ENCODE measurements around the gene LRRN3.

The LRRN3 gene

DNA sequence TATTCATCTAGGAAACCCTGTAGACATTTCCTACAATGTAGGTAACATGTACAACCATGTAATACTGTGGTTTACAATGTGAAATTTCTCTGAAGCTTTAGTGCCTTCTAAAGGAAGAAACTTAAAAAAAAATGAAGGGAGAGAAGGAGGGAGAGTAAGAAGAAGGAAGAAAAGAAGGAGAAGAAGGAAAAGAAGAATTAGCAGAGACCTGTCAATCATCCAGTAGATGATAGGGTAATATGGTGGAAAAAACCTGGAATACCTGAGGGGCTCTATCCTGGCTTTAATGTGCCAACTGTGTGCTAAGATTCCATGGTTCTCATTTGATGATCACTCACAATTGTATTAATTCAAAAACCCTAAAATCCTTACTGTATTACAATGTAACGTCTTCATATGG is 2.6 kb upstream of the LRRN3 start:
- Histone ChIP-seq H3K4me1 (ENCODE audit: low read depth, poor library complexity, severe bottlenecking) (peaks cover 65% of the 10 kb centered on the region), H2AFZ (ENCODE audit: low read depth) (no peak overlapping the region), H3K36me3 (ENCODE audit: insufficient read depth) (no peaks in the 10 kb centered on the region), H4K20me1 (ENCODE audit: insufficient read depth) (no peaks in the 10 kb centered on the region), H3K27ac (no peak overlapping the region), H3K79me2 (ENCODE audit: insufficient read depth, low read depth) (no peaks in the 10 kb centered on the region), H3K4me3 (IDR thresholded peaks at IDR 0.05; ENCODE audit: insufficient read depth, low read depth, low read length) (no peak overlapping the region), H3K9ac (no peak overlapping the region), H3K27me3 (ENCODE audit: insufficient read depth, low read depth) (no peaks in the 10 kb centered on the region), H3K4me2 (no peak overlapping the region)
- TF ChIP-seq, protein P1, sequence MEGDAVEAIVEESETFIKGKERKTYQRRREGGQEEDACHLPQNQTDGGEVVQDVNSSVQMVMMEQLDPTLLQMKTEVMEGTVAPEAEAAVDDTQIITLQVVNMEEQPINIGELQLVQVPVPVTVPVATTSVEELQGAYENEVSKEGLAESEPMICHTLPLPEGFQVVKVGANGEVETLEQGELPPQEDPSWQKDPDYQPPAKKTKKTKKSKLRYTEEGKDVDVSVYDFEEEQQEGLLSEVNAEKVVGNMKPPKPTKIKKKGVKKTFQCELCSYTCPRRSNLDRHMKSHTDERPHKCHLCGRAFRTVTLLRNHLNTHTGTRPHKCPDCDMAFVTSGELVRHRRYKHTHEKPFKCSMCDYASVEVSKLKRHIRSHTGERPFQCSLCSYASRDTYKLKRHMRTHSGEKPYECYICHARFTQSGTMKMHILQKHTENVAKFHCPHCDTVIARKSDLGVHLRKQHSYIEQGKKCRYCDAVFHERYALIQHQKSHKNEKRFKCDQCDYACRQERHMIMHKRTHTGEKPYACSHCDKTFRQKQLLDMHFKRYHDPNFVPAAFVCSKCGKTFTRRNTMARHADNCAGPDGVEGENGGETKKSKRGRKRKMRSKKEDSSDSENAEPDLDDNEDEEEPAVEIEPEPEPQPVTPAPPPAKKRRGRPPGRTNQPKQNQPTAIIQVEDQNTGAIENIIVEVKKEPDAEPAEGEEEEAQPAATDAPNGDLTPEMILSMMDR (conservative IDR thresholded peaks at IDR 0.05; ENCODE audit: low read depth, low read length) = no peak

DNA sequence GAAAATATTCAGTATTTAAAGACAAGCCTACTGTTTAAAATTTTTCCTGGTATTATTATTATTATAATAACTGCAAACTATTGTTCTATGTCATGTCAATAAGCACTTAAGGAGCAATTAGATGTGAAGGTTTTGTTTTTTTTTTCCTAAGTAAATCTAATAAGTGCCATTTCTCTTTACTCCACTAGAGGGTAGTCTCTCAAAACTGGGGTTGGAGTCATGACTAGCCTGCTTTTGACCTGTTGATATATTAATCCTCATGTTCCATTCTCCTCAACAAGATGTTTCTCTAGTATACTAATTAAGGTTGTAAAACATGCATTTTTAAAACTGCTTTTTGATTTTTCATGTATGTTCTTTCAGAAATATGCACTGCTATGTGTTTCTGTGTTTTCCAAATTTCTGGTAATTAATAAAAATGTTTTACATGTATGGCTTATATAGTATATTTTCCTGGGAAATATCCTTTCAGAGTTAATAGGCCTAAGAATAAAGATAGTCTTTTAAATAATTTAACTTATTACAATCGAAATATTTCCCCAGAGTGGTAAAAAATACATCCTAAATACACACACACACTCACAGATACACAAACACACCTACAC is 1.0 kb upstream of the LRRN3 start:
- no peak overlapping the region for H3K4me3 ChIP-seq (IDR thresholded peaks at IDR 0.05; ENCODE audit: insufficient read depth, low read depth, low read length)
- no peaks in the 10 kb centered on the region for H3K79me2 ChIP-seq (ENCODE audit: insufficient read depth, low read depth)
- TF ChIP-seq, protein P1 (conservative IDR thresholded peaks at IDR 0.05; ENCODE audit: low read depth, low read length) = peak; percentile 84
- no peak overlapping the region for H2AFZ ChIP-seq (ENCODE audit: low read depth)
- H3K36me3 ChIP-seq (ENCODE audit: insufficient read depth) = no peaks in the 10 kb centered on the region
- H3K4me1 ChIP-seq (ENCODE audit: low read depth, poor library complexity, severe bottlenecking) = peaks cover 67% of the 10 kb centered on the region
- H4K20me1 ChIP-seq (ENCODE audit: insufficient read depth) = no peaks in the 10 kb centered on the region
- no peak overlapping the region for H3K9ac ChIP-seq
- H3K27ac ChIP-seq = no peak overlapping the region
- peak overlapping the region; percentile 21; the same call in 1 of the 2 replicates for H3K4me2 ChIP-seq
- no peaks in the 10 kb centered on the region for H3K27me3 ChIP-seq (ENCODE audit: insufficient read depth, low read depth)

DNA sequence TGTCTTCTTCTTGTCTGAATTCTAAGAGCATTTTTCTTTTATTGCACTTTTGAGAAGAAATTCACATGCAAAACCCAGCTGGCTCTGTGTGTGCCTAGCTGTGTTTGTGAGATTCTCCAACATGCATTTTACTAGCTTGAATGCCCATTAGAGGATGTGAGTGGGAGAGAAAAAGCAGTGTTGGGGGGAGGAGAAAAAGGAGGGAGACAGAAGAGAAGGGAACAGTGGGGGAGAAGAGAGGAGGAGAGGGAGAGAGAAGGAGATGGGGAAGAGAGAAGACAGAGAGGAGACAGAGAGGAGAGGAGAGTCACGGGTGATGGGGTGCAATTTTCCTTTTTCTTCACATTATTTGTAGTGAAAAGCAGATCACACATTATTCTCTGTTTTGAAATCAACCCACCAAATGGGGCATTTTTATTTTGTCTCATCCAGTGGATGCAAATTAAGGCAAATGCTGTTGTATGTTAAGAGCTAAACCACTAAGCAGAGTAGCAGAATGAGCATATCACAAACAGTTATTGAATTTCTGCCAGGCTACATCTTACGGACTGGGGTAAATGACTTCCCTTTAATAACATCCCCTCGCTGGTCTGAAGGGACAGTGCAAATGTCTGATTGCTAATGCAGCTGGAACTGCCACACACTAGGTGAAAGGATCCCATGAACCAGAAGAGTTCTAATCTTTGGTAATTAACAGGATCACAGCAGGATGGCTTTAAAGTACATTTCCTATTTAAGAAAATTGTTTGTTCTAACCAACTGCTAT is 849 bp downstream of the LRRN3 start:
- peak overlapping the region; percentile 46; the same call in 1 of the 2 replicates for H3K27ac ChIP-seq
- H3K4me1 ChIP-seq (ENCODE audit: low read depth, poor library complexity, severe bottlenecking) = peaks cover 65% of the 10 kb centered on the region
- TF ChIP-seq, protein P1 (conservative IDR thresholded peaks at IDR 0.05; ENCODE audit: low read depth, low read length) = no peak
- no peaks in the 10 kb centered on the region for H3K36me3 ChIP-seq (ENCODE audit: insufficient read depth)
- no peak overlapping the region for H2AFZ ChIP-seq (ENCODE audit: low read depth)
- no peak overlapping the region for H3K4me3 ChIP-seq (IDR thresholded peaks at IDR 0.05; ENCODE audit: insufficient read depth, low read depth, low read length)
- H3K79me2 ChIP-seq (ENCODE audit: insufficient read depth, low read depth) = no peaks in the 10 kb centered on the region
- no peak overlapping the region for H3K9ac ChIP-seq
- peak overlapping the region; percentile 72 for H3K4me2 ChIP-seq
- H4K20me1 ChIP-seq (ENCODE audit: insufficient read depth) = no peaks in the 10 kb centered on the region
- H3K27me3 ChIP-seq (ENCODE audit: insufficient read depth, low read depth) = no peaks in the 10 kb centered on the region

DNA sequence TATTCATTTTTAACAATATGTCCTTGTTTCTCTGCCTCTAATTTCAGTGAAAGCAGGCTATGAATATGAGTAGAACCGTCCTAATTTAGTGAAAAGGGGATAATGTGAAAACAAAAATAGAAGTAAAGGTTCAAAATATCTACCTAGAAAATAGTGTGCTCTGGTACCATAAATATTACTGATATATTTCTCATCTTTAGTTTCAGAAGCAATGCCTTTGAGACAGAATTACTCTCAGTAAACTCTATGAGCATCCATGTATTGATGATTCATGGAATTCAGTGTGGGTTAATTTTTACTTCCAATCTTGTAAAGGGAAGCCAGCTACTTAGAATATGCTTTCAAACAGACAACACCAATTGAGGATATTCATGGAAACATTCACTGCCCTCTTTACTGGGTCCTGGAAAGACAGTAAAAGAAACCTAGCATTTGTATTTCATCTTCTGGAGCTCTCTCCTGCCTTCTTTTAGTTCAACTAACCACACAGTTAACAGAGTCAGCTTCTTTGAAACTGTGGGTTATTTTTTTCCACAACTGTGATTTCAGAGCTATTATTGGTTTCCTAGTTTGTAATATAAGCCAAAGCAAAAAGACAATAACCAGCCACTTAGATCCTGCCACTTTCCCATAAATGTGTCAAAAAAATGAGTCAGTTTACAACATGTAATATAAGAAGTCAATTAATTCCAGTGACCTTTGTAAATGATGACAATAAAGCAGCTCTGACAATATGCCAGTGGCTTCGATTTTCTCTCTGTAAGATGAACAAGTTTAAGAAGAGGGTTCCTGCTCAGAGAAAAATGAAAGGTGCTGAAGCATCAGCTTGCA is 1.7 kb downstream of the LRRN3 start:
- H3K4me3 ChIP-seq (IDR thresholded peaks at IDR 0.05; ENCODE audit: insufficient read depth, low read depth, low read length) = no peak overlapping the region

More for the DNA sequence above, 1.7 kb downstream of the LRRN3 start:
- Histone ChIP-seq H3K4me2 (peak overlapping the region; percentile 72), H3K79me2 (ENCODE audit: insufficient read depth, low read depth) (no peaks in the 10 kb centered on the region), H2AFZ (ENCODE audit: low read depth) (no peak overlapping the region), H3K27ac (peak overlapping the region; percentile 46), H3K4me1 (ENCODE audit: low read depth, poor library complexity, severe bottlenecking) (peaks cover 65% of the 10 kb centered on the region), H3K36me3 (ENCODE audit: insufficient read depth) (no peaks in the 10 kb centered on the region), H3K27me3 (ENCODE audit: insufficient read depth, low read depth) (no peaks in the 10 kb centered on the region), H4K20me1 (ENCODE audit: insufficient read depth) (no peaks in the 10 kb centered on the region), H3K9ac (peak overlapping the region; percentile 1; the same call in 1 of the 2 replicates)
- TF ChIP-seq, protein P1 (conservative IDR thresholded peaks at IDR 0.05; ENCODE audit: low read depth, low read length) = no peak
